GM10248 (cell line): Measurements from ENCODE around the gene ZCWPW2.

Experiments used
- CTCF ChIA-PET: fragments of 300-600 bp; sonication (Branson Sonifier 250); formaldehyde crosslinking; extraction: SDS; loops from one replicate; lab custom pipeline; 2021; ENCODE audit warnings: antibody characterized with exemption; lab: Yijun Ruan, JAX
- POLR2A ChIA-PET: fragments of 350-650 bp; sonication (Branson Sonifier 250); formaldehyde crosslinking; extraction: SDS; loops from one replicate; lab custom pipeline; 2020; ENCODE audit warnings: antibody characterized with exemption; lab: Yijun Ruan, JAX
- DNase-seq: peaks from one replicate; pipeline ENCODE4 v3.0.0; 2012; ENCODE audit errors: extremely low spot score
- CTCF ChIP-seq: IDR thresholded peaks from 2 replicates; pipeline ENCODE4 v1.5.1; 2012; ENCODE audit warnings: mild to moderate bottlenecking, low read depth; ENCODE audit errors: extremely low read depth, missing control alignments, control extremely low read depth

Gene ZCWPW2

GRCh38 chr3:28485164-28485563 is 136.6 kb downstream of the ZCWPW2 start:
- ChIA-PET CTCF (no interaction called here), POLR2A (no interaction called here)
- no peak for DNase-seq
- TF ChIP-seq CTCF, result no peak

- ChIA-PET CTCF (no interaction called here), POLR2A (no interaction called here)
- TF ChIP-seq CTCF, result no peak
- DNase-seq, result no peak
Observed at GRCh38 chr3:28495301-28495700, 146.8 kb downstream of the ZCWPW2 start.

- CTCF ChIA-PET, result no interaction called here
- DNase-seq, result no peak
- TF ChIP-seq CTCF, result no peak
- POLR2A ChIA-PET, result no interaction called here
Observed at GRCh38 chr3:28502397-28502937, 153.9 kb downstream of the ZCWPW2 start.

GRCh38 chr3:28504976-28505375 is 156.5 kb downstream of the ZCWPW2 start:
- CTCF ChIA-PET, result no interaction called here
- TF ChIP-seq CTCF, result no peak
- POLR2A ChIA-PET, result no interaction called here
- no peak for DNase-seq

GRCh38 chr3:28521663-28522062 is 173.1 kb downstream of the ZCWPW2 start:
- TF ChIP-seq CTCF, result no peak
- ChIA-PET POLR2A (no interaction called here), CTCF (no interaction called here)
- DNase-seq, result no peak

GRCh38 chr3:28542351-28542750 is 193.8 kb downstream of the ZCWPW2 start:
- CTCF ChIA-PET, result no interaction called here
- DNase-seq, result no peak
- POLR2A ChIA-PET, result no interaction called here
- TF ChIP-seq CTCF, result no peak

- CTCF ChIA-PET, result no interaction called here
- POLR2A ChIA-PET, result no interaction called here
- no peak for DNase-seq
- TF ChIP-seq CTCF, result no peak
Observed at GRCh38 chr3:28544236-28544635, 195.7 kb downstream of the ZCWPW2 start.
